Epidermal melanocyte (primary cell): ENCODE data around the gene ADARB1.
A peak's percentile ranks its signal among the peaks of the same experiment; 100 is the strongest.

ENCODE experiments used
- DNase-seq: peaks from one replicate; pipeline ENCODE4 v3.0.0; 2011; ENCODE audit warnings: low spot score; ENCODE audit not compliant: insufficient read length

Gene ADARB1

DNA sequence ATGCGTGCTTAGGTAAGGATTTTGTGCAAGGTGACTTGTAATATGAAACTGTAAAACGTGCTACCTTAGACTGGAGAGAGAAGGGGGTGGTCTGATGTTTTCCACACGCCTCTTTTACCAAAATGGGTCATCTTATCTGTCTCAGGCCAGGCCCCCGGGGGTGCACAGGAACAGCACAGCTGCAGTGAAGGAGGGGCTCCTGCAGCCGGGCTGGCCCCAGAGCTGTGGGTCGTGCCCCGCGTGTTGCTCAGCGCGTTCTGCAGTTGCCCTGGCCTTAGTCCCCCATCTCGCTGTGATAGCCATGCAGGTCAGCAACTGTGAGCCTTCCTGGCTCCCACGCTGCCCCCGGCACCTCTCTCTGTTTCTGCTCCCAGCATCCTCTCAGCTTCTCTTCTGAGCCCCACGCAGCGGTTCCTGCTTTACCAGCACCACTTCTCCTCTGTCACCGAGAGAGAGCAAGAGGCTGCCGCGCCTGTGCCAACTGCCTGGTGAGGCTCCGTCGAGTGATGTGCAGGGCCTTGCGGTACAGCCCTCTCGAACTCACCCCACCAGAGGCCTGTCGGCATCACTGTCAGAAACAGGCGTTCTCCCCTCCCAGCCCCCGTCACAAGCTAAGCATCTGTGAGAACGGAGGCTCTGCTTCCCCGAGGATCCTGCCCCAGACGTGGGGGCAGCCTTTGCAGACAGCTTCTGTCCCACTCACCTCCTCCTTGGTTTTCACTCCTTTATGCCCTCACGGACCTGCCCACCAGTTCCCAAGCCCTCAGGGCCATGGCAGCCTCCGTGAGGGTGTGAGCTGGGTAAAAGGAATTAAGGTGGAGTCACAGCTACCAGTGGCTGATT is 73.3 kb downstream of the ADARB1 start:
- no peak for DNase-seq

DNA sequence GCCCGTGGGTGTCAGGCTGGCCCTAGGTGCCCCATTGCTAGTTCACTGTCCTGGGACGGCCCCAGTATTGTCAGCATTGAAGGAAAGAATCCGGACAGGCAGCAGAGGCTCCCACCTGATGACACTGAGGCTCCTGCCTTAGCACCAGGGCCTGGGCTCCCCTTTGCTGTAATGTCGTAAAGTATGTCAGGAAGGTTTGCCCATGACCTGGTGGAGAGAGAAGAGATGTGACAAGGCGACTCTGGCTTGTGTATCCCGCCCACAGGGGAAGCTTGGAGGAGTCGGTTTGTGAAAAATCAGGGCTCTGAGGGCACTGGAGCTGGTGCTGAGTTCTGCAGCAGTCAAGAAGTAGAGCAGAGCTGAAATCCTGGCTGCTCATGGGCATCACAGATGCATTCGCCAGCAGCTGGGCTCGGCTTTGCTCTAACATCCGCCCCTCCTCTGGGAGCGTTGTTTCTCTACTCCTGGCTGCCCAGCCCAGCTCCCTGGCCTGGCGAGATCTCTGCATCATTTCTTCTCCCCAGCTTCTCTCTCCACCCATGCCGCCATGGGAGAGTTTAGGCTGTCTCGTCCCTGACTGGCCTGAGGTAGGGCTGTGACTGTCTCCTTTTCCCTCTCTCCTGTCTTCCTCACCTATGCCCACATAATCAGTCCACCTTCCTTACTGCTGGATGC is 74.1 kb downstream of the ADARB1 start:
- DNase-seq: no peak

DNA sequence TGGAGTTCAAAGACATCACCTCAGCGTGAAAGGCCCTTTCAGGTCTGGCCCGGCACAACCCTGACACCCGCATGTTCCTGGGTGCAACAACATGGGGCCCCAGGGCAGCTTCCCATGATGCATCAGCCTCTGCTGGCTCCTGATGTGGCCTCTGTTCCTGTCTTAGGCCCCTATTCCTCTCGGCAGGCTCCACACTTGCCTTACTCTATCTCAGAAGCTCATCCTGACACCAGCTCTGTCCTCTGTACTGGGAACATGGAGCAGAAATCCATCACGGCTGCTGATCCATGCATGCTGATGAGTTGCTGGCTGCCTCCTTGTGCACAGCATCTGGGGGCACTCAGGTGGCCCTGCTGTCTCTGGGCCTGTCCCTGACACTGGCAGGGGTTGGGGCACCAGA is 74.6 kb downstream of the ADARB1 start:
- DNase-seq: no peak

DNA sequence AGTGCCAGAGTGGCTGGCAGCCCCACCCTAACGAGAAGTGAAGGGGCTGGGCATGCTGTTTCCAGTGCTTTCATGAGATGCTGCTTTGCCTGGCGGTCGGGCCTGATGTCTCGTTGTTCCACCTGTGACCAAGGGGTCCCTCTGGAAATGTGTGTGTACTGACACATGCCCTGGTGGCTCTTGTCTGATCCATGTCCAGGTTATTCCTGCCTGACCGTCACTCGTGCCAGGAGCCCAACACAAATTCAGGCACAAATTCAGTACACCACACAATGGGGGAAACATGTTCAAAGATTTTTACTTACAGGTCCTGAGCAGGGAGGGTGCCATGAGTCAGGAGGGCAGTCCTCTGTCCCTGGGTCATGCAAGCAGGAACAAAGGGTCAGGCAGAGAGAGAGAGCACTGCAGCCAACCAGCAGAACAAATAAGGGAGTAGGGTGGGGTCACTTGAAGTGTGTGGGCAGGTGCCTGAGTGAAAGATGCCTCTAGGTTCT is 76.3 kb downstream of the ADARB1 start:
- DNase-seq: no peak

DNA sequence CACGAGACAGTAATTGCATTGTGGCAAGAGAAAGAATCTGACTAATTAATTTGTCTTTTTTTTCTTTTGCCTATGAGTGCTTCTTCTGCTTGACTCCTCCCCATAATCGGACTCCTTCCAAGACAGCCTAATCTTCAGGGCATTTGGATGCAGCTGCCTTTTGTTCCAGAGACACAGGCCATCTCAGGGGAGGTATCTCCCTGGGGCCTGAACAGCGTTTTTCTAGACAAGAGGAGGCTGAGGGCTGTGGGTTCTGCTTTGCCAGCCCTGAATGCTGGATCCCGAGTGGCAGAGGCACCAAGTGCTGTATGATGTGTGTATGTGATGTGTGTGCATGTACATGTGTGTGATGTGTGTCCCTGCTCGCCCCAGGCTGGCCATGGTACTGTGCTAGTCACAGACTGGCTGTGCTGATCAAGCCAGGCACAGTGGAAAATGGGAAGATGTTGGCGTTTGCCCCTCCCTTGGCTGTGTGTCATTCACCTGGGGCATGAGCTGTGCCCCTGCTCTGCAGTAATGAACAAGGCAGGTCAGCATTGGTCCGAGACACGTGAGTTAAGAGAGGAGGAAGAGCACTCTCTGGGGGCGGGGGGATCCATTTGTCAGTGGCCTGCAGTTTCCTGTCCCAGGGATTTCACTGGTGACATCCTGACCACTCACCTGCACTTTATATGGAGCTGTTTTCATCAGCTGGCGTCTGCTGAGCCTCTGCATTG is 77.2 kb downstream of the ADARB1 start:
- no peak for DNase-seq

DNA sequence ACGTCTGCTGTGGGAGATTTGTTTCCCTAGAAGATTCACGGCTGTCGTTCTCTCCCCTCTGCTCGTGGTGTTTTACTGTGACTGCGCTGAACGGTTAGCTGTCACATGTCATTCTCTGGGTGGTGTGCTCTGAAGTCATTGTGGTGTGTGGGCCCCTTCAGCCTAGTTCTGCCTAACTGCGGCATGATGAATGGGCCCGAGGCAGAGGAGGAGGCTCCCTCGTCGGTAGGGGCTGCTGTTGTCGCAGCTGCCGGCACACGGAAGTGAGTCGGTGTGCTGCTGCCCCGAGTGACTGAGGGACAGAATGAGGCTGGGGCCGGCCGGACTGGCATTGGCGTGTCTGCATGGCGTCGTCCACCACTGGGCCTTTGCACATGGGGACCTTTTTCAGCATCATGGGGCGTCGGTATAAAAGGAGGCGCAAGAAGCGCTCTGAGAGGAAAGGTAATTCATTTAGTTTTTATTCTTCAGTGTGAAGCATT is 77.9 kb downstream of the ADARB1 start:
- DNase-seq: no peak

DNA sequence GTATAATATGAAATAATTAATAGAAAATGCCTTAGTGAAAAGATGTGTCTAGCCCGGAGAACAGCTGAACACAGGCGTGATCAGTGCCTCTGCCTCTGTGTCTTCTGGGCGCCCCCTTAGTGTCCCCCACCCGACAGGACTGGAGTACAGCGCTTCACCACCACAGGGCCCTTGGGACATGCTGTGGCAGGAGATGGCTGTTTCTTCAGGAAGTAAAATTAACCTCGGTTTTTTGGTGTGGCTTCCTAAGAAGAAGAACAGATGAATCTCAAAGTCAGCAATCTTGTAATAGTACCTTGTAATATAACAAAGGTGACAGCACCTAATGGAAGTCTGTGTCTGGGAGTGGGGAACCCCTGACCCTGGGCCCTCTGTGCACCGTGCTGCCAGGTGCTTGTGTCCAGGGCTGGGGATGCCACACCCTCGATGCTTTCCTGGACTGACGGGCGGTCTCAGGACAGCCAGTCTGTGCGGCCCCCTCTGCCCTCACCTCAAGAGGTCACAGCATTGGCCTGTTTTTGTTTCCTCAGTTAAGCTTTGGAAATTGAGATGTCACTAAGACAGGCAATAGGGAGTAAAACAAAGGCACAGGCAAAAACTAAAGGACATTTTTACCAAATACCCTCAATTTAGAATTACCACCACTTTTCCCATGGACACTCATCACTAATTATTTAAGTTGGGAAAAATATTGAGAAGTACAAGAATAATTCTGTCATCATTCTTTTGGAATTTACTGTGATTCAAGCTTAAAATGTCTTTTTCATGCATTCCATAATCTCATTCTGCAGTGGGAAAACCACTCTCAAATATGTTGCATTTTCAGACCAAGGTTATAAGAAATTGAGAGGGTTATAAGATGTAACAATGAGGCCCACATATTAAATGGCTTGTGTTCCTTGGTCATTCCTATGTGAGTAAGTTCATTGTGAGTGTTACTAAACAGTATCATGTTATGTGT is 79.3 kb downstream of the ADARB1 start:
- no peak for DNase-seq

DNA sequence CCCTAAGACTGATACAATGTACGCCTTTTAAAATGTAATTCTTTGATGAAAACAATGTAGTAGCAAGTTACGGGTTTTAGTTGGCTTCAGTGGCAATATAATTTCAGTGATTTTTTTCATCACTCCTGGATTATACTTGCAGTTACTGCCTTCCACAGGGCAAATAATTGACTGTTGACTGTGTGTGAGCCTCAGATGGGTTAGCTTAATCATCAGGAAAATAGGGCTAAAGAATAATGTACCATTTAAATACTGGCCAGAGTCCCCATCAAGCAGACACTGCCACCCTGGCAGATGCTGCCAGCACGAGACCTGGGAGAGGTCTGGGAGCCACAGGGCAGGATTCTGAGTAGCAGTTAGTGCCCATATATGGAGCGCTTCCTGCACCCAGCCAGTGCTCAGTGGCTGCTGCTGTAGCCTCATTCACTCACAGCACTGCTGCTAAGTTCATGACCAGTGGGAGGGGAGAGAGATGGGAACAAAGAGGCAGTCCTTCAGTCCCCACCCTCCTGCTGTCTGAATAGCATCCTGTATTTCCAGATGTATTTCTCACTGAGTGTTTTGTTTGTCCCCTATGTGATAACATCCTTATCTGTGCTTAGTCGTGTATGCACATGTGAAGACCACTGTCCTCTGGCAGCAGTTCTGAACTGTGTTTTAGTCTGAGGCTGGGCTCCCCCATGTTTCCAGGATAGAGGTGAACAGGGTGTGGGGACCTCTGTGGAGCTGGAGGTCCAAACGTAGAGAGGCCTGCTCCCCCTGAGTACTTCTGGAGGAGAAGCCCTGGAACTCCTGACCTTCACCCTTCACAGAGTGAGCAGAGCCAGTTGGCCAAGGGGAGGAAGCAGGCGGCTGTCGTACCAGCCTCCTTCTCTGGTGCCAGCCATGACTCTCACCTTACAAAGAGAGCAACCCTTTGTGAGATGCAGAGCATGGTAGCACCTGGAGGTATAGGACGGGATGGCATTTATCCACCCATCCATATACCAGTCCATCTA is 80.4 kb downstream of the ADARB1 start:
- DNase-seq: peak; percentile 37

DNA sequence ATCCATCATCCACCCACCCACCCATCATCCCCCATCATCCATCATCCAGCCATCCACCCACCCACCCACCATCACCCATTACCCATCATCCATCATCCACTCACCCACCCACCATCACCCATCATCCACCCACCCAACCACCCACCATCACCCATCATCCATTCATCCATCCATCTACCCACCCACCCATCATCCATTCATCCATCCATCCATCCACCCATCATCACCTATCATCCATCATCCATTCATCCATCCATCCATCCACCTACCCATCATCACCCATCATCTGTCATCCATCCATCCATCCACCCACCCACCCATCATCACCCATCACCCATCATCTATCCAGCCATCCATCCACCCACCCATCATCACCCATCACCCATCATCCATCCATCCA is 81.5 kb downstream of the ADARB1 start:
- DNase-seq: no peak

DNA sequence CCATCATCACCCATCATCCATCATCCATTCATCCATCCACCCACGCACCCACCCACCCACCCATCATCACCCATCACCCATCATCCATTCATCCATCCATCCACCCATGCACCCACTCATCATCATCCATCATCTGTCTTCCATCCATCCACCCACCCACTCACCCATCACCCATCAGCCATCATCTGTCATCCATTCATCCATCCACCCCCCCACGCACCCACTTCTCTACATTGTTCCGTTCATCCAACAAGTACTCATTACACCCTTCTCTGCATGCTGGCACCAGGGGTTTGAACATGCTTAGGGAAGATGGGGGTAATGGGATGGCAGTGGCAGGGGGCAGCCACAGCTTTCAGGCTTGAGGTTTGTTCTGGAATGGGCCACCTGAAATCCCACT is 82.1 kb downstream of the ADARB1 start:
- DNase-seq: no peak

DNA sequence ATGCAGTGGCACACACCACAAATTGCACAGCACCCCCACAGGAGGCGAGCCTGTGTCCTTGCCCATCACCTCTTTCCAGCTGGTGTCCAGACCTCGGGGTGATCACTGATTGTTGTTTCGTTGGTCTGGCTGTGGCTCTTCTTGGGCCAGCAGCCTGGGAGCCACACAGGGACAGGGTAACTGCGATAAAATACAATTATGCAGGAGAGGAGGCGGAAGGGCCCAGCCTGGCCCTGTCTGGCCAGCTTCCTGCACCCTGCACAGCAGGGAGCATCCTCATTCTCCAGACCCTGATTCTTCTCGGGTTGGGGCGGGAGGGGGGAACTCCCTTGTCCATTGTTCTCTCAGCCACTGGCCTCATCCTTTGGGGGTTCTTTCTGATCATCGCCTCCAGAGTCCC is 83.6 kb downstream of the ADARB1 start:
- DNase-seq: no peak

DNA sequence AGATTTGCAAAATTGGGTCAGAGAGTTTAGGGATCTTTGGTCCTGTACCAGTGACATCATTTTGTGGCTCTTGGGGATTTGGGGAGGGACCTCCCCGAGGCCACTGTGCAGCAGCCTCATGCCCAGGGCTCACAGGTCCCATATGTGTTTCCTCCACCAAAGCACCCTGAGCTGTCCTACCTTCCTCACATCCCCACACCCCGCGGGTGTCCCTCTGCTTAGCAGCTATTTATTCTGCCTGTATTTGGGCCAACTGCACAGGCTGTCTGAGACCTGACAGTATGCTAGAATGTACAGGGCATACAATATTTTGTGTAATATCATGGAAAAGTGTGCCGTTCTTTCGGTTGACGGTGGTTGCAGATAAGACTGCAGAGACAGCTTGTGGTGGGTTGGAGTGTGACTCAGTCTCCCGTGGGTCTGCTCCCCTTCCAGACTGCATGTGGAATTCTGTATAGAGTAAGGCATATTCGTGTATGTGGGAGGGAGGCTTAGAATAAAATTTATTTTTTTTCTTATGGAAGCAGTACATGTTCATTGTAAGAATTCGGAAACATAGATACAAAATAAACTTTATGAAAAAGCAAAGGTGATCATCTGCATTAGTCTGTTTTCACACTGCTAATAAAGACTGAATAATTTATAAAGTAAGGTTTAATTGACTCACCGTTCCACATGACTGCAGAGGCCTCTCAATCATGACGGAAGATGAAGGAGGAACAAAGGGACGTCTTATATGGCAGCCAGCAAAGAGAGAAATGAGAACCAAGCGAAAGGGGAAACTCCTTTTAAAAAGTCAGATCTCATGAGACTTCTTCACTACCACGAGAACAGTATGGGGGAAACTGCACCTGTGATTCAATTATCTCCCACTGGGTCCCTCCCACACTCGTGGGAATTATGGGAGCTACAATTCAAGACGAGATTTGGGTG is 84.4 kb downstream of the ADARB1 start:
- no peak for DNase-seq

DNA sequence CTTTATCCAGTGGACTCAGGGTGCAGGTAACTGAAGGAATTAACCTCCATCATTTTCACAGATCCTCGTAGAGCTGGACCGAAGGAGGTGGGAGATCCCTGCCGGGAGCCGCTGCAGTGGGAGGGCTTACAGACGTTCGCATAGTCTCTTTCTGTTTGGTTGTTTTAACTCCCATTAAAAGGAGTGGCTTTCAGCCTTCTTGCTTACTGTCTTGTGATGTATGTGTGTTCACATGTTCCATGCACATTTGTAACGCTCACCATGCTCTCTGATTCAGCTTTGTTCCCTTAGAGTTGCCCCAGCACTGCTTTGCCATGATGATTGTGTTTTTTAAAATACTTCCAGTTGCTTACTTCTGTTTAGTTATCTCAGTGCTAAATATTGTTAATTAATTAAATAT is 85.8 kb downstream of the ADARB1 start:
- peak; percentile 44 for DNase-seq

DNA sequence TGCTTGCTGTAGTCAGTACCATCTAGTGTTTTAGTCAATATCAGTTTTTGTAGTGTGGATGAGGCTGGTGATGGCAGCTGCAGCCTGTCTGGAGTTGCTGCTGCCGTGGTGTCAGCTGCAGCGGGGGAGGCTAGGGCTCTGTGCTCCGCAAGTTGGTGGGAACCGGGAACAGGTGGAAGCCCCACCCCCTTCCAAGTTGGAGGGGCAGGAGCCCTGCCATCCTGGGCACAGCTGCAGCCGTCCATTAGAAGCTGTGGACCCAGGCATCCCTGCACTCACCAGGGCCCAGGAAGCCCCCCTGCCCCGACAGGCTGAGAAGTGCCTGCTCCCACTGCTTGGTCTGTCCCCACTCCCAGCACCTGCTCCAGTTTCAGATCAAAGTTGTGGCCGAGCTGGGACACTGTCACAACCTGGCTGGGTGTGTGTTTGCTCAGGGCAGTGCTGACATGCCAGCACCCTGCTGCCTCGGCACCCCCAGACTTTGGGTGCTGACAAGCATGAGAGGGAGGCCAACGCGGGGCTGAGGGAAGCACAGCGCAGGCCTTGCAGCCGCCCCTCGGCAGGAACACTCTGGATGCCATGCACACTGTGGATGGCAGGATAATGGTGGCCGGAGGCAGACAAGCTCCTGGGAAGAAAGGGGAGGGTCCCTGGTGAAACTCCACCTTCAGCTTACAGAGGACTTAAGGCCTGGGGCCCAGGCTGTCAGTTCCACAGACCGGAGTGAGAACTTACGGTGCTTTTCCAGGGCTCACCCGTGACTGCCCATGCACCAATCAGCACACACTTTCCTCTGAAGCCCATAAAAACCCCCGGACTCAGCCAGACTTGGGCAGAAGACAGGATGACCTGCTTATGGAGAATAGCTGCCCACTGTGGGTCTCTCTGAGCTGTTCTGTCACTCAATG is 86.9 kb downstream of the ADARB1 start:
- DNase-seq: no peak

DNA sequence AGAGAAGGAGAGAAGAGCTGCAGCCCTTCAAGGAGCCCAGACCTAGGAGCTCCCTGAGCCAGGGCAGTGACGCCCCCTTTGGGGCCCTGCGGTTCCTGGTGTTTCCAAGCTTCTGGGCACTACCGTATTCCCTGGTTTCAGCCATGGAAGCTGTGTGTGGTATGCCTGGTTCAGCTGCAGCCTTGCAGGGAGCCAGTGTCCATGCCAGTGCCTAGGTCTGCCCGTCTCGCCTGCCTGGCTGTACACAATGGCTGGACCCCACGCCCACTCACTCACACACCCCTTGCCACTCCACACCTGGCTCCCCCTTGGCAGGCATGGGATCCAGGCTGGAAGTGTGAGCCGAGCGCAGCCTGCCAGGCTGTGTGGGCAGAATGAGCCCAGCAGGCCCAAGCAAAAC is 87.7 kb downstream of the ADARB1 start:
- DNase-seq: no peak

DNA sequence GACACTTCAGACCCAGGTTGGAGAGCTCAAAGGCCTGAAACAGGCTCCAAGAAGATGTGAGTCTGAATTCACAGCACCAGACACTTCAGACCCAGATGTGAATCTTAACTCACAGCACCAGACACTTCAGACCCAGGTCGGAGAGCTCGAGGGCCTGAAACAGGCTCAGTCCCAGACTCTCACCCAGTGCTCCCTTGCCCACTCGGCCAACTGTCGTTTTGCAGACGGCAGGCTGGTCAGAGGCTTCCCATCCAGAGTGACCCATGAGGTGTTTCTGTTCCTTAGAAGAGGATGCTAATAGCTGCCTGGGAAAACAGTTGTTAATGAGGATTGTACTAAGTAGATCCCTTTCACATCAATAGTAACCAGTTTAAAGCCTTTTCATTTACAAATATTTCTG is 88.4 kb downstream of the ADARB1 start:
- no peak for DNase-seq

DNA sequence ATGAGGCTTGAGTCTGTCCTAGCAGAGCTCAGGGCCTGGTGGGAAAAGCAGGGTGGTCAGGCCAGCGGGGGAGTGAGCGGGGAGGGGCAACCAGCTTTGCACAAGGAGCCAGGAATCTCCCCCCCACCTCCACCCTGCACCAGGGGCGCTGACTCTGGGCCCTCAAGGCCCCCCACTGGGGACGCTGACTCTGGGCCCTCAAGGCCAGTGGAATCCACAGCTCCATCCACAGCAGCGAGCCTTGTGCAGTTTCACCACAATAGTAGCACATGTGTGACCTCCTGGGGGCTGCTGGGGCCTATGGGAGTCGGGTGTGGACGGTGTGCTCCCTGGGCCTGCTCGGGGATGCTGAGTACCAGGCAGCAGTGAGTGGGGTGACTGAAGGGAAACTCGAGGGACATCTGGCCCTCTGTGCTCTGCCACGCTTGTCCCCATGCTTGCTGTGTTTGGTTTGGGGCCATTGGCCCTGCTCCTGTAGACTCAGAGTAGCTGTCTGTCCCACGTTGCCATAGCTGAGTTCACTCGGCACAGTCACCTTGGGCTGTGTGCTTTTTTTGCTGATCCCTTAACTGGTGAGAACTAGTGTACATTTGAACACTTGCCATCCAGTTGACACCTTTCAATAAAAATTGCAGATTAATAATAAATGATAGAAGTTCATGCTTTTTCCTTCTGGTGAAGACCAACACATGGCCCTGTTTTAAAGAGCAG is 89.2 kb downstream of the ADARB1 start:
- no peak for DNase-seq
